Esophagus squamous epithelium (tissue), 5 donors: ENCODE measurements around the gene SSH3. TPM values are rescaled to one million over a fixed set of nuclear protein-coding genes. Genes with fewer than 3 reads are reported as not detected.
A peak's percentile ranks its signal among the peaks of the same experiment; 100 is the strongest.

Source experiments
- DNase-seq: peaks from one replicate; lab custom pipeline; 2025; lab: John Stamatoyannopoulos, UW
- H3K27ac ChIP-seq, 4 donors: fragments of 200-600 bp; sonication (generic); one replicate each; pipeline ENCODE4 v1.5.1; 2016 to 2019; ENCODE audit warnings: mild to moderate bottlenecking in 1 of 4
- H3K27me3 ChIP-seq, 4 donors: fragments of 200-600 bp; sonication (generic); 1 replicate in 3 of 4; 2 replicates in 1 of 4; pipeline versions ENCODE4 v1.5.1 to v1.6.0; 2017 to 2021; ENCODE audit warnings: antibody characterized with exemption in 1 of 4
- H3K36me3 ChIP-seq, 3 donors: fragments of 200-600 bp; sonication (generic); one replicate each; pipeline ENCODE4 v1.5.1; 2016 to 2019
- H3K4me1 ChIP-seq, 3 donors: fragments of 200-600 bp; sonication (generic); one replicate each; pipeline ENCODE4 v1.5.1; 2017 to 2019
- H3K4me3 ChIP-seq, 4 donors: fragments of 200-600 bp; sonication (generic); 1 replicate in 3 of 4; 2 replicates in 1 of 4; pipeline ENCODE4 v1.5.1; 2016 to 2019; ENCODE audit warnings: mild to moderate bottlenecking in 2 of 4, moderate library complexity in 1 of 4
- H3K9me3 ChIP-seq, 3 donors: fragments of 200-600 bp; sonication (generic); one replicate each; pipeline ENCODE4 v1.5.1; 2016 to 2019
- CTCF ChIP-seq, 6 experiments: fragments of 450-650 bp in 4 of 6; fragments of 200-600 bp in 2 of 6; sonication (generic) in 2 of 6; IDR thresholded peaks; one replicate each; pipeline ENCODE4 v1.5.1; 2016 to 2019; ENCODE audit warnings: antibody characterized with exemption in 6 of 6, mild to moderate bottlenecking in 4 of 6, moderate library complexity in 4 of 6
- POLR2A ChIP-seq, 4 donors: fragments of 450-650 bp; IDR thresholded peaks; one replicate each; pipeline ENCODE4 v1.6.1; 2017; ENCODE audit warnings: antibody characterized with exemption in 4 of 4, mild to moderate bottlenecking in 4 of 4, moderate library complexity in 3 of 4
- WGBS, 2 donors: methylation state at CpG; one replicate each; pipeline ENCODE4 v1.1.5; 2018; 5-methylcytosine and 5-hydroxymethylcytosine counted together
- intact Hi-C: fragments of 100-400 bp; cut with DNase I; formaldehyde crosslinking; loops from one replicate; pipeline ENCODE4 v1.15.0; 2022
- total RNA-seq, 4 donors: library from RNA; depleted of rRNA; stranded (reverse); fragments of >200 nt; gene quantifications; one replicate each; pipeline ENCODE4 v1.1.0, GENCODE V29; 2016
- donor health status: DM: yes; HTN: yes; CAD: no.

The SSH3 gene
- total RNA-seq, 4 donors from 2014 or later: 51.4 to 78.4 (median 64.8) TPM

GRCh38 chr11:67280788-67281551 lies 22.4 kb upstream of the SSH3 start:
- H3K36me3 ChIP-seq: peaks cover 62 to 82% (median 69%) of the 10 kb centered on the region in 3 donors
- no peaks in the 10 kb centered on the region for H3K27me3 ChIP-seq
- WGBS, 2 donors: 98% methylated on average over 10 of the region's 31 CpGs; no CpG with 5 or more reads in 1 of the 2 donors
- TF ChIP-seq CTCF (IDR thresholded peaks at IDR 0.05) (no peak), POLR2A (IDR thresholded peaks at IDR 0.05) (no peak)
- intact Hi-C loops: no loop called here
- peak overlapping the region in 3 of 4 donors; percentile 97 to 98 (median 97) for H3K27ac ChIP-seq
- no peaks in the 10 kb centered on the region for H3K9me3 ChIP-seq
- H3K4me1 ChIP-seq: peaks cover 31 to 73% (median 36%) of the 10 kb centered on the region in 3 donors
- H3K4me3 ChIP-seq: no peak overlapping the region
- no peak for DNase-seq

GRCh38 chr11:67281552-67282150 lies 21.7 kb upstream of the SSH3 start:
- Histone ChIP-seq H3K36me3 (peaks cover 68 to 87% (median 71%) of the 10 kb centered on the region in 3 donors), H3K4me1 (peaks cover 29 to 73% (median 31%) of the 10 kb centered on the region in 3 donors), H3K4me3 (no peak overlapping the region), H3K27ac (peak overlapping the region in 2 of 4 donors; percentile 66 to 77), H3K9me3 (no peaks in the 10 kb centered on the region), H3K27me3 (no peaks in the 10 kb centered on the region)
- no peak for DNase-seq
- WGBS, 2 donors: 91 to 93% methylated on average over 12 to 19 of the region's 27 CpGs
- intact Hi-C loops: no loop called here
- TF ChIP-seq CTCF (IDR thresholded peaks at IDR 0.05) (no peak), POLR2A (IDR thresholded peaks at IDR 0.05) (no peak)

- H3K36me3 ChIP-seq: peaks cover 68 to 94% (median 71%) of the 10 kb centered on the region in 3 donors
- 82 to 90% methylated on average over 3 to 11 of the region's 20 CpGs for WGBS, 2 donors
- no peaks in the 10 kb centered on the region for H3K9me3 ChIP-seq
- TF ChIP-seq CTCF (IDR thresholded peaks at IDR 0.05): no peak
- no peak for TF ChIP-seq POLR2A (IDR thresholded peaks at IDR 0.05)
- peak overlapping the region in 3 of 4 donors; percentile 16 to 77 (median 66) for H3K27ac ChIP-seq
- no peak overlapping the region for H3K4me3 ChIP-seq
- no peak for DNase-seq
- H3K27me3 ChIP-seq: no peaks in the 10 kb centered on the region
- intact Hi-C loops: no loop called here
- H3K4me1 ChIP-seq: peaks cover 26 to 73% (median 31%) of the 10 kb centered on the region in 3 donors
Measured at GRCh38 chr11:67282155-67282875, 21.0 kb upstream of the SSH3 start.

- H3K27me3 ChIP-seq: no peaks in the 10 kb centered on the region
- WGBS, 2 donors: 67 to 100% methylated on average over 1 to 4 of the region's 11 CpGs
- no peak overlapping the region for H3K4me3 ChIP-seq
- TF ChIP-seq POLR2A (IDR thresholded peaks at IDR 0.05) (no peak), CTCF (IDR thresholded peaks at IDR 0.05) (no peak)
- H3K36me3 ChIP-seq: peaks cover 68 to 95% (median 70%) of the 10 kb centered on the region in 3 donors
- DNase-seq: no peak
- H3K9me3 ChIP-seq: no peaks in the 10 kb centered on the region
- intact Hi-C loops: no loop called here
- H3K27ac ChIP-seq: peak overlapping the region; percentile 16 to 77 (median 52)
- H3K4me1 ChIP-seq: peaks cover 26 to 73% (median 31%) of the 10 kb centered on the region in 3 donors
Measured at GRCh38 chr11:67282876-67283371, 20.4 kb upstream of the SSH3 start.
